Measurements from ENCODE around the gene M1AP. TPM values are rescaled to one million over a fixed set of nuclear protein-coding genes. Genes with fewer than 3 reads are reported as not detected.

M1AP gene
- polyA plus RNA-seq, 1 of the 3 experiments (the other 2 are of a cell fraction), result 0.02 TPM

GRCh38 chr2:74571058-74571457 lies 77.1 kb downstream of the M1AP start:
- POLR2A ChIA-PET, result no interaction called here
- Histone ChIP-seq H3K9me2 (no peaks in the 10 kb centered on the region), H3K79me2 (ENCODE audit: insufficient read depth) (no peaks in the 10 kb centered on the region), H2AFZ (ENCODE audit: low read depth) (no peak overlapping the region), H3K4me3 (ENCODE audit: low read depth in 2 of 2, low read length in 1 of 2) (no peak overlapping the region), H3K36me3 (replicated peaks in 1 of 2; ENCODE audit: control insufficient read depth in 1 of 2, insufficient read depth in 2 of 2, low read length in 1 of 2) (no peaks in the 10 kb centered on the region), H3K9ac (no peak overlapping the region), H3K27me3 (ENCODE audit: insufficient read depth) (no peaks in the 10 kb centered on the region), H3K27ac (ENCODE audit: low read depth in 2 of 2, low read length in 1 of 2) (no peak overlapping the region), H3K4me1 (ENCODE audit: control insufficient read depth in 1 of 2, insufficient read depth in 2 of 2, low read depth in 1 of 2, low read length in 1 of 2) (peaks cover 5 to 28% of the 10 kb centered on the region in 2 experiments; a peak in 3 of 4 replicates), H4K20me1 (ENCODE audit: insufficient read depth) (no peaks in the 10 kb centered on the region), H3K4me2 (no peak overlapping the region), H3F3A (replicated peaks; ENCODE audit: insufficient read depth) (peaks cover 56% of the 10 kb centered on the region), H3K9me3 (no peaks in the 10 kb centered on the region)
- WGBS (ENCODE audit: low lambda C conversion rate), result 94% methylated on average over 1 of the region's 1 CpG
- no peak for DNase-seq
- TF ChIP-seq TAF1 (IDR thresholded peaks at IDR 0.05; ENCODE audit: borderline replicate concordance, low read depth, low read length) (no peak), RXRA (IDR thresholded peaks at IDR 0.05; ENCODE audit: borderline replicate concordance, low read depth) (no peak), MEF2A (IDR thresholded peaks at IDR 0.05; ENCODE audit: borderline replicate concordance, low read depth) (no peak), FOXJ3 (CRISPR knock-in tag; IDR thresholded peaks at IDR 0.05) (no peak), JUND (IDR thresholded peaks at IDR 0.05) (no peak), TCF12 (IDR thresholded peaks at IDR 0.05) (no peak), NRF1 (IDR thresholded peaks at IDR 0.05; ENCODE audit: low read depth, low read length) (no peak), GABPA (IDR thresholded peaks at IDR 0.05; ENCODE audit: low read depth) (no peak), EP300 (IDR thresholded peaks at IDR 0.05; ENCODE audit: borderline replicate concordance in 1 of 2, low read depth in 1 of 2, low read length in 1 of 2) (no peak), EZH2phosphoT487 (IDR thresholded peaks at IDR 0.05; ENCODE audit: borderline replicate concordance, low read depth) (no peak), FOSL2 (IDR thresholded peaks at IDR 0.05; ENCODE audit: borderline replicate concordance, low read depth) (no peak), USF2 (IDR thresholded peaks at IDR 0.05; ENCODE audit: borderline replicate concordance, low read depth, low read length) (no peak), MXI1 (IDR thresholded peaks at IDR 0.05; ENCODE audit: low read depth, low read length) (no peak)
- CTCF ChIA-PET, result interaction anchor here (1.0 to 1.1 kb wide), 2 partner anchors 18 to 27 kb away, joined by 3 read pairs; no protein-coding TSS in a partner anchor

GRCh38 chr2:74569686-74570085 lies 78.4 kb downstream of the M1AP start:
- no peak for DNase-seq
- no peaks in the 10 kb centered on the region for H3K27me3 ChIP-seq (ENCODE audit: insufficient read depth)
- no peak overlapping the region for H3K9ac ChIP-seq
- H2AFZ ChIP-seq (ENCODE audit: low read depth), result no peak overlapping the region
- H3F3A ChIP-seq (replicated peaks; ENCODE audit: insufficient read depth), result peaks cover 56% of the 10 kb centered on the region
- H3K27ac ChIP-seq (ENCODE audit: low read depth in 2 of 2, low read length in 1 of 2), result peak overlapping the region in 1 of 2 experiments; percentile 93; a peak in 1 of 4 replicates
- no peaks in the 10 kb centered on the region for H3K79me2 ChIP-seq (ENCODE audit: insufficient read depth)
- TF ChIP-seq YY1 (IDR thresholded peaks at IDR 0.05; ENCODE audit: low read depth), result no peak
- no peak for TF ChIP-seq GABPA (IDR thresholded peaks at IDR 0.05; ENCODE audit: low read depth)
- TF ChIP-seq MXI1 (IDR thresholded peaks at IDR 0.05; ENCODE audit: low read depth, low read length), result no peak
- TF ChIP-seq NFIC (IDR thresholded peaks at IDR 0.05; ENCODE audit: borderline replicate concordance), result no peak
- no peak for TF ChIP-seq ELF1 (IDR thresholded peaks at IDR 0.05)
- no peak for TF ChIP-seq MEF2A (IDR thresholded peaks at IDR 0.05; ENCODE audit: borderline replicate concordance, low read depth)
- H3K4me2 ChIP-seq, result no peak overlapping the region
- ChIA-PET CTCF (interaction anchor here (1.1 to 3.6 kb wide), 2 partner anchors 17 to 19 kb away, joined by 3 to 24 read pairs; no protein-coding TSS in a partner anchor), POLR2A (no interaction called here)
- H3K4me1 ChIP-seq (ENCODE audit: control insufficient read depth in 1 of 2, insufficient read depth in 2 of 2, low read depth in 1 of 2, low read length in 1 of 2), result peaks cover 5 to 26% of the 10 kb centered on the region in 2 experiments; a peak in 3 of 4 replicates
- no peaks in the 10 kb centered on the region for H3K9me2 ChIP-seq
- no peaks in the 10 kb centered on the region for H3K9me3 ChIP-seq
- H3K4me3 ChIP-seq (ENCODE audit: low read depth in 2 of 2, low read length in 1 of 2), result no peak overlapping the region
- H4K20me1 ChIP-seq (ENCODE audit: insufficient read depth), result no peaks in the 10 kb centered on the region
- no peaks in the 10 kb centered on the region for H3K36me3 ChIP-seq (replicated peaks in 1 of 2; ENCODE audit: control insufficient read depth in 1 of 2, insufficient read depth in 2 of 2, low read length in 1 of 2)
- WGBS (ENCODE audit: low lambda C conversion rate), result 90% methylated on average over 1 of the region's 1 CpG

All from SK-N-SH (cell line).